ENCODE measurements around the gene IFIT1.

DNA sequence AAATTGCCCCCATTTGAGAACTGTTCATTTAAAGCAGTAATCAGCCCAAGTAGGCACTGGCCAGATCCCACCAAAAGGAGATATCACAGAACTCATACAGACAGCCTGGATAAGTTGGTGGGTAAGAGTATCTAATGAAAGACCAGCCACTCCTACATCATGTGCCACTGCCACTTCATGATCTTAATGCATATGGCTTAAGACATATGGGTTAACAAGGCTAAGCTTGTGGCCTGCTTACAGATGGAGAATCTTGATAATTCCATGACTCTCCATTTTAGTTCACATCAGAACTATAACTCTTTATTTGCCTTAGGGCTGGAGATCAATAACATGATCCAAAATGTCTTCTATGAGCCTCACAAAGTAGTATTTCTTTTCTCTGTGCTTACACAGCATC is 21.3 kb upstream of the IFIT1 start:
- TF ChIP-seq, protein P1, sequence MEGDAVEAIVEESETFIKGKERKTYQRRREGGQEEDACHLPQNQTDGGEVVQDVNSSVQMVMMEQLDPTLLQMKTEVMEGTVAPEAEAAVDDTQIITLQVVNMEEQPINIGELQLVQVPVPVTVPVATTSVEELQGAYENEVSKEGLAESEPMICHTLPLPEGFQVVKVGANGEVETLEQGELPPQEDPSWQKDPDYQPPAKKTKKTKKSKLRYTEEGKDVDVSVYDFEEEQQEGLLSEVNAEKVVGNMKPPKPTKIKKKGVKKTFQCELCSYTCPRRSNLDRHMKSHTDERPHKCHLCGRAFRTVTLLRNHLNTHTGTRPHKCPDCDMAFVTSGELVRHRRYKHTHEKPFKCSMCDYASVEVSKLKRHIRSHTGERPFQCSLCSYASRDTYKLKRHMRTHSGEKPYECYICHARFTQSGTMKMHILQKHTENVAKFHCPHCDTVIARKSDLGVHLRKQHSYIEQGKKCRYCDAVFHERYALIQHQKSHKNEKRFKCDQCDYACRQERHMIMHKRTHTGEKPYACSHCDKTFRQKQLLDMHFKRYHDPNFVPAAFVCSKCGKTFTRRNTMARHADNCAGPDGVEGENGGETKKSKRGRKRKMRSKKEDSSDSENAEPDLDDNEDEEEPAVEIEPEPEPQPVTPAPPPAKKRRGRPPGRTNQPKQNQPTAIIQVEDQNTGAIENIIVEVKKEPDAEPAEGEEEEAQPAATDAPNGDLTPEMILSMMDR (IDR thresholded peaks at IDR 0.05) = no peak
- TF ChIP-seq EP300 (IDR thresholded peaks at IDR 0.05) = no peak
